Measurements from ENCODE around the gene PDPR.
"Not testable (repeated sequence)": the region's sequence is repeated elsewhere in the genome, so short reads cannot be mapped to it uniquely, and the experiment has no call there.

Gene PDPR

GRCh38 chr16:70159355-70160348 lies 45.5 kb downstream of the PDPR start:
- no peak for TF ChIP-seq CTCF (IDR thresholded peaks at IDR 0.05)
- DNase-seq (ENCODE audit: low spot score), result no peak
- H3K4me3 ChIP-seq, result no peak overlapping the region
- H3K27ac ChIP-seq, result no peak overlapping the region

GRCh38 chr16:70160388-70160787 lies 46.3 kb downstream of the PDPR start:
- no peak for DNase-seq (ENCODE audit: low spot score)
- H3K4me3 ChIP-seq, result no peak overlapping the region
- no peak for TF ChIP-seq CTCF (IDR thresholded peaks at IDR 0.05)
- H3K27ac ChIP-seq, result no peak overlapping the region

- TF ChIP-seq CTCF (IDR thresholded peaks at IDR 0.05), result no peak
- DNase-seq (ENCODE audit: low spot score), result no peak
Measured at GRCh38 chr16:70160821-70161220, 46.7 kb downstream of the PDPR start.

GRCh38 chr16:70161350-70161749 lies 47.2 kb downstream of the PDPR start:
- H3K27ac ChIP-seq, result no peak overlapping the region
- TF ChIP-seq CTCF (IDR thresholded peaks at IDR 0.05), result no peak
- peak; percentile 35 for DNase-seq (ENCODE audit: low spot score)
- H3K4me3 ChIP-seq, result no peak overlapping the region

More at GRCh38 chr16:70160821-70161220, 46.7 kb downstream of the PDPR start:
- H3K27ac ChIP-seq, result no peak overlapping the region
- H3K4me3 ChIP-seq, result no peak overlapping the region

GRCh38 chr16:70162041-70162451 lies 47.9 kb downstream of the PDPR start:
- TF ChIP-seq CTCF (IDR thresholded peaks at IDR 0.05), result no peak
- Histone ChIP-seq H3K4me3 (no peak overlapping the region), H3K27ac (no peak overlapping the region)
- DNase-seq (ENCODE audit: low spot score), result peak; percentile 33

GRCh38 chr16:70163596-70163995 lies 49.5 kb downstream of the PDPR start:
- no peak for TF ChIP-seq CTCF (IDR thresholded peaks at IDR 0.05)
- no peak for DNase-seq (ENCODE audit: low spot score)

GRCh38 chr16:70166688-70167087 lies 52.6 kb downstream of the PDPR start:
- not testable (repeated sequence) for H3K4me3 ChIP-seq; DNase-seq (ENCODE audit: low spot score); H3K27ac ChIP-seq

More at GRCh38 chr16:70163596-70163995, 49.5 kb downstream of the PDPR start:
- H3K27ac ChIP-seq, result no peak overlapping the region
- H3K4me3 ChIP-seq, result no peak overlapping the region

GRCh38 chr16:70173212-70173837 lies 59.2 kb downstream of the PDPR start, which contains the start of gene CLEC18C:
Gene CLEC18C (plus strand): TSS chr16:70173787. CDS start chr16:70174279, 492 bp downstream.
- H3K4me3 ChIP-seq; DNase-seq (ENCODE audit: low spot score): not testable (repeated sequence)

GRCh38 chr16:70173916-70174315 lies 59.8 kb downstream of the PDPR start:
- H3K27ac ChIP-seq; H3K4me3 ChIP-seq; DNase-seq (ENCODE audit: low spot score): not testable (repeated sequence)

More at GRCh38 chr16:70173212-70173837, 59.2 kb downstream of the PDPR start, which contains the start of gene CLEC18C:
- H3K27ac ChIP-seq, result not testable (repeated sequence)

- not testable (repeated sequence) for H3K27ac ChIP-seq; H3K4me3 ChIP-seq; DNase-seq (ENCODE audit: low spot score)
Measured at GRCh38 chr16:70174387-70174932, 60.3 kb downstream of the PDPR start.

Measured in coronary artery (tissue), 2 donors.